Measurements from ENCODE around the gene MYMK.

- TF ChIP-seq, protein P1, sequence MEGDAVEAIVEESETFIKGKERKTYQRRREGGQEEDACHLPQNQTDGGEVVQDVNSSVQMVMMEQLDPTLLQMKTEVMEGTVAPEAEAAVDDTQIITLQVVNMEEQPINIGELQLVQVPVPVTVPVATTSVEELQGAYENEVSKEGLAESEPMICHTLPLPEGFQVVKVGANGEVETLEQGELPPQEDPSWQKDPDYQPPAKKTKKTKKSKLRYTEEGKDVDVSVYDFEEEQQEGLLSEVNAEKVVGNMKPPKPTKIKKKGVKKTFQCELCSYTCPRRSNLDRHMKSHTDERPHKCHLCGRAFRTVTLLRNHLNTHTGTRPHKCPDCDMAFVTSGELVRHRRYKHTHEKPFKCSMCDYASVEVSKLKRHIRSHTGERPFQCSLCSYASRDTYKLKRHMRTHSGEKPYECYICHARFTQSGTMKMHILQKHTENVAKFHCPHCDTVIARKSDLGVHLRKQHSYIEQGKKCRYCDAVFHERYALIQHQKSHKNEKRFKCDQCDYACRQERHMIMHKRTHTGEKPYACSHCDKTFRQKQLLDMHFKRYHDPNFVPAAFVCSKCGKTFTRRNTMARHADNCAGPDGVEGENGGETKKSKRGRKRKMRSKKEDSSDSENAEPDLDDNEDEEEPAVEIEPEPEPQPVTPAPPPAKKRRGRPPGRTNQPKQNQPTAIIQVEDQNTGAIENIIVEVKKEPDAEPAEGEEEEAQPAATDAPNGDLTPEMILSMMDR (conservative IDR thresholded peaks at IDR 0.05; ENCODE audit: low read depth in 2 of 2), result no peak
- TF ChIP-seq EZH2phosphoT487 (IDR thresholded peaks at IDR 0.05; ENCODE audit: unreplicated experiment), result no peak
- TF ChIP-seq, protein P2, sequence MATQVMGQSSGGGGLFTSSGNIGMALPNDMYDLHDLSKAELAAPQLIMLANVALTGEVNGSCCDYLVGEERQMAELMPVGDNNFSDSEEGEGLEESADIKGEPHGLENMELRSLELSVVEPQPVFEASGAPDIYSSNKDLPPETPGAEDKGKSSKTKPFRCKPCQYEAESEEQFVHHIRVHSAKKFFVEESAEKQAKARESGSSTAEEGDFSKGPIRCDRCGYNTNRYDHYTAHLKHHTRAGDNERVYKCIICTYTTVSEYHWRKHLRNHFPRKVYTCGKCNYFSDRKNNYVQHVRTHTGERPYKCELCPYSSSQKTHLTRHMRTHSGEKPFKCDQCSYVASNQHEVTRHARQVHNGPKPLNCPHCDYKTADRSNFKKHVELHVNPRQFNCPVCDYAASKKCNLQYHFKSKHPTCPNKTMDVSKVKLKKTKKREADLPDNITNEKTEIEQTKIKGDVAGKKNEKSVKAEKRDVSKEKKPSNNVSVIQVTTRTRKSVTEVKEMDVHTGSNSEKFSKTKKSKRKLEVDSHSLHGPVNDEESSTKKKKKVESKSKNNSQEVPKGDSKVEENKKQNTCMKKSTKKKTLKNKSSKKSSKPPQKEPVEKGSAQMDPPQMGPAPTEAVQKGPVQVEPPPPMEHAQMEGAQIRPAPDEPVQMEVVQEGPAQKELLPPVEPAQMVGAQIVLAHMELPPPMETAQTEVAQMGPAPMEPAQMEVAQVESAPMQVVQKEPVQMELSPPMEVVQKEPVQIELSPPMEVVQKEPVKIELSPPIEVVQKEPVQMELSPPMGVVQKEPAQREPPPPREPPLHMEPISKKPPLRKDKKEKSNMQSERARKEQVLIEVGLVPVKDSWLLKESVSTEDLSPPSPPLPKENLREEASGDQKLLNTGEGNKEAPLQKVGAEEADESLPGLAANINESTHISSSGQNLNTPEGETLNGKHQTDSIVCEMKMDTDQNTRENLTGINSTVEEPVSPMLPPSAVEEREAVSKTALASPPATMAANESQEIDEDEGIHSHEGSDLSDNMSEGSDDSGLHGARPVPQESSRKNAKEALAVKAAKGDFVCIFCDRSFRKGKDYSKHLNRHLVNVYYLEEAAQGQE (IDR thresholded peaks at IDR 0.05; ENCODE audit: unreplicated experiment), result no peak
Observed at GRCh38 chr9:133478851-133479711, 45.7 kb downstream of the MYMK start, which contains the start of gene SLC2A6.

Data from GM23338 (cell line).